Vagina (tissue), 2 donors: ENCODE data around the gene MORN4. TPM values are rescaled to one million over a fixed set of nuclear protein-coding genes. Genes with fewer than 3 reads are reported as not detected.

ENCODE experiments used
- DNase-seq, 2 donors: peaks; one replicate each; pipeline ENCODE4 v3.0.0-alpha.2; 2017; ENCODE audit errors: extremely low spot score in 2 of 2
- H3K27ac ChIP-seq: fragments of 200-600 bp; sonication (generic); one replicate; pipeline ENCODE4 v1.5.1; 2019
- H3K27me3 ChIP-seq: fragments of 200-600 bp; sonication (generic); one replicate; pipeline ENCODE4 v1.5.1; 2019
- H3K36me3 ChIP-seq, 2 donors: fragments of 200-600 bp; sonication (generic); one replicate each; pipeline ENCODE4 v1.5.1; 2017 to 2019
- H3K4me1 ChIP-seq: fragments of 200-600 bp; sonication (generic); one replicate; pipeline ENCODE4 v1.5.1; 2019
- H3K4me3 ChIP-seq, 2 donors: fragments of 200-600 bp; sonication (generic); 1 replicate in 1 of 2; 2 replicates in 1 of 2; pipeline ENCODE4 v1.5.1; 2016 to 2019
- H3K9me3 ChIP-seq: fragments of 200-600 bp; sonication (generic); one replicate; pipeline ENCODE4 v1.5.1; 2019
- POLR2A ChIP-seq, 2 donors: fragments of 450-650 bp; IDR thresholded peaks; one replicate each; pipeline ENCODE4 v1.6.1; 2017; ENCODE audit warnings: antibody characterized with exemption in 2 of 2, mild to moderate bottlenecking in 2 of 2, moderate library complexity in 2 of 2
- POLR2AphosphoS5 ChIP-seq, 2 donors: sonication (generic); formaldehyde crosslinking; IDR thresholded peaks; one replicate each; pipeline ENCODE4 v1.9.0; 2017; ENCODE audit warnings: antibody characterized with exemption in 2 of 2, mild to moderate bottlenecking in 2 of 2, low read depth in 1 of 2; ENCODE audit not compliant: insufficient read depth in 1 of 2
- intact Hi-C: fragments of 100-400 bp; cut with DNase I; formaldehyde crosslinking; loops from one replicate; pipeline ENCODE4 v1.15.1; 2023
- total RNA-seq: library from RNA; depleted of rRNA; stranded (reverse); fragments of >200 nt; gene quantifications from one replicate; pipeline ENCODE4 v1.2.3, GENCODE V29; 2016
- TF ChIP-seq, protein P1 (sequence below), 3 experiments: fragments of 450-650 bp in 2 of 3; fragments of 200-600 bp in 1 of 3; sonication (generic) in 1 of 3; IDR thresholded peaks; one replicate each; pipeline ENCODE4 v1.5.1; 2017 to 2019; ENCODE audit warnings: antibody characterized with exemption in 3 of 3, mild to moderate bottlenecking in 2 of 3, moderate library complexity in 2 of 3

The MORN4 gene
- total RNA-seq, 1 donor from 2014 or later = 1.7 TPM

DNA sequence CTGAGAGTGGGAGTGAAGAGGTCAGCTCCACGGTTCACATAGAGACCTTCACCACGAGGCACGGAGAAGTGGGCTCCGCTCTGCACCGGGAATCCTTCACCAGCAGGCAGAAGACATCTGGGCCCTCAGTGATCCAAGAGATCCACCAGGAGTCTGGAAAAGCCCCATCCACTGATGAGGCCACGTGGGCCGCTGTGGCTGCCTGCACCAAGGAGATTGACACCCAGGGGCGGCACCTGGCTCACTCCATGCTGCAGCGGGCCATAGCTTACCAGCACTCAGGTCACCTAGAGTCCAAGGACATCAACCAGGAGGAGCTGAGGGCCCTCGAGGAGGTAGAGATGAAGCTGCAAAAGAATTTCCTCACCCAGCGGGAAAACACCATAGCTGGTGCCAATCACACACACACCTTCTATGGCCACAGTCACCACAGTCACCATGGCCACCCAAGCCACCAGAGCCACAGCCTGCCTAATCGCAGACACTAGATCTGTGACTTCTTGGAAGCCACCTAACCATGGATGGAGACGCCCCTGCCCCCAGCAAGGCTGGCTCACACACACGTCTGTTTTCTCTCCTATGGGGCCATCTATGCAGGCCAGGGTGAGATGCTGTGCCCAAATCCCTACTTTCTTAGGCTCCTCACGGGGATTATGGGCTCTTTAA, 43.1 kb downstream of the MORN4 start:
- Histone ChIP-seq H3K4me3 (no peak overlapping the region), H3K27ac (no peak overlapping the region), H3K4me1 (peaks cover 2% of the 10 kb centered on the region), H3K9me3 (no peaks in the 10 kb centered on the region), H3K36me3 (no peaks in the 10 kb centered on the region), H3K27me3 (no peaks in the 10 kb centered on the region)
- TF ChIP-seq, protein P1, sequence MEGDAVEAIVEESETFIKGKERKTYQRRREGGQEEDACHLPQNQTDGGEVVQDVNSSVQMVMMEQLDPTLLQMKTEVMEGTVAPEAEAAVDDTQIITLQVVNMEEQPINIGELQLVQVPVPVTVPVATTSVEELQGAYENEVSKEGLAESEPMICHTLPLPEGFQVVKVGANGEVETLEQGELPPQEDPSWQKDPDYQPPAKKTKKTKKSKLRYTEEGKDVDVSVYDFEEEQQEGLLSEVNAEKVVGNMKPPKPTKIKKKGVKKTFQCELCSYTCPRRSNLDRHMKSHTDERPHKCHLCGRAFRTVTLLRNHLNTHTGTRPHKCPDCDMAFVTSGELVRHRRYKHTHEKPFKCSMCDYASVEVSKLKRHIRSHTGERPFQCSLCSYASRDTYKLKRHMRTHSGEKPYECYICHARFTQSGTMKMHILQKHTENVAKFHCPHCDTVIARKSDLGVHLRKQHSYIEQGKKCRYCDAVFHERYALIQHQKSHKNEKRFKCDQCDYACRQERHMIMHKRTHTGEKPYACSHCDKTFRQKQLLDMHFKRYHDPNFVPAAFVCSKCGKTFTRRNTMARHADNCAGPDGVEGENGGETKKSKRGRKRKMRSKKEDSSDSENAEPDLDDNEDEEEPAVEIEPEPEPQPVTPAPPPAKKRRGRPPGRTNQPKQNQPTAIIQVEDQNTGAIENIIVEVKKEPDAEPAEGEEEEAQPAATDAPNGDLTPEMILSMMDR (IDR thresholded peaks at IDR 0.05) = no peak
- no peak for TF ChIP-seq POLR2AphosphoS5 (IDR thresholded peaks at IDR 0.05; ENCODE audit: insufficient read depth in 1 of 2, low read depth in 1 of 2)
- TF ChIP-seq POLR2A (IDR thresholded peaks at IDR 0.05) = no peak
- intact Hi-C loops = no loop called here
- no peak for DNase-seq

DNA sequence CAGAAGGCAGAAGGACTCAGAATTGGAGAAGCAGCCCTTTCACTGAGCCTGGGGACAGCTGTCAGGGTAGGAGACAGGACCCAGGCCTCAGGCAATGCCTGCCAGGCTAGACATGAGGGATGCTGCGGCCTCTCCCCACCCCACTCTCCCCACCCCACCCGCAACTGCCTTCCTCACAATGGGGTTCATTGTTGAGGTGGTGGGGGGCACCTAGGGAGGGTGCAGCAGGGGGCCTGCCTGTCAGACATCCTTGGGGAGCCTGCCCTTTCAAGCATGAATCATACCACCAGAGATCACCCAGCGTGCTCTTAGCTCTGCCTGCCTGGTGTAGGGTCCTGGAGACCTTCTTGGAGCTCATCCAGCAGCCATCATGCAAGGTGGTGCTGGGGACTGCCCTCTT, 43.8 kb downstream of the MORN4 start, which contains the start of gene C10orf62:
Gene C10orf62 (plus strand): TSS at position 243 of the 400 bp plus-strand sequence. CDS start 177 bp downstream, outside the sequence.
- no peak for TF ChIP-seq POLR2A (IDR thresholded peaks at IDR 0.05)
- no peak for TF ChIP-seq POLR2AphosphoS5 (IDR thresholded peaks at IDR 0.05; ENCODE audit: insufficient read depth in 1 of 2, low read depth in 1 of 2)
- TF ChIP-seq, protein P1 (IDR thresholded peaks at IDR 0.05) = no peak
- no peaks in the 10 kb centered on the region for H3K27me3 ChIP-seq
- H3K27ac ChIP-seq = no peak within 1 kb of the TSS
- H3K4me3 ChIP-seq = no peak within 1 kb of the TSS
- peaks cover 9% of the 10 kb centered on the region for H3K4me1 ChIP-seq
- no peak for DNase-seq
- intact Hi-C loops = no loop called here
- H3K36me3 ChIP-seq = no peaks in the 10 kb centered on the region
- no peaks in the 10 kb centered on the region for H3K9me3 ChIP-seq

DNA sequence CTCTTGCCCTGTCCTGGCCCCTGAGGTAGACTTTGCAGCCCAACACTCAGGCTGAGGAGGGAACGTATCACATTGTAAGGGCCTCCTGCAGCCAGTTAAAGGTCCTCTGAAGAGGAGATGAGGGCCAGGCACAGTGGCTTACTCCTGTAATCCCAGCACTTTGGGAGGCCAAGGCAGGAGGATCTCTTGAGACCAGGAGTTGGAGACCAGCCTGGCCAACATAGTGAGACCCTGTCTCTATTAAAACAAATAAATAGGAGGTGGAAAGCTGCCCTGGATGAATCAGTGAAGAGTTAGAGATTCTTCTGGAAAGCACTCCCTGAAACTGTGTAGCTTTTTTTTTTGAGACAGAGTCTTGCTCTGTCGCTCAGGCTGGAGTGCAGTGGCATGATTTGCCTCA, 46.1 kb downstream of the MORN4 start:
- Histone ChIP-seq H3K27me3 (no peaks in the 10 kb centered on the region), H3K4me1 (peaks cover 19% of the 10 kb centered on the region), H3K9me3 (no peaks in the 10 kb centered on the region), H3K4me3 (no peak overlapping the region), H3K27ac (no peak overlapping the region), H3K36me3 (no peaks in the 10 kb centered on the region)
- intact Hi-C loops = no loop called here
- DNase-seq = no peak
- TF ChIP-seq POLR2A (IDR thresholded peaks at IDR 0.05) (no peak), POLR2AphosphoS5 (IDR thresholded peaks at IDR 0.05; ENCODE audit: insufficient read depth in 1 of 2, low read depth in 1 of 2) (no peak)
- TF ChIP-seq, protein P1 (IDR thresholded peaks at IDR 0.05) = no peak

DNA sequence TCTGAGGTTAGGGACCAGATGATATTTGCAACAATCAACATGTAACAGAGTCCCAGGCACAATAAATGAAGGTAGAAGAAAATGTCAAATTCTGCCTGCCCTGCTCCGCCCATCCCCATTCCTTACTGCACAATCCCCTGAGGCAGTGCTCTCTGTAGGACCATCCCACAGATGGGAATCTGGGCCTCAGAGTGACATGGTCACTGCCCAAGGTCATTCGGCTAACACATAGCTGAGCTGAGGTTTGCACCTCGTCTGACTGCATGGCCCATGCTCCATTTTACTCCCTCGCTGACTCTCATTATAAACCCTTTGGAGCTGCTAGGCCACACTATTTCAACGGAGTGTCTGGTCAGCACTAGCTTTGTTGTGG, 47.9 kb downstream of the MORN4 start:
- H3K27me3 ChIP-seq = no peaks in the 10 kb centered on the region
- TF ChIP-seq, protein P1 (IDR thresholded peaks at IDR 0.05) = no peak
- TF ChIP-seq POLR2AphosphoS5 (IDR thresholded peaks at IDR 0.05; ENCODE audit: insufficient read depth in 1 of 2, low read depth in 1 of 2) (no peak), POLR2A (IDR thresholded peaks at IDR 0.05) (no peak)
- H3K27ac ChIP-seq = no peak overlapping the region
- no peak for DNase-seq
- H3K4me3 ChIP-seq = no peak overlapping the region
- H3K4me1 ChIP-seq = peaks cover 19% of the 10 kb centered on the region
- H3K9me3 ChIP-seq = no peaks in the 10 kb centered on the region
- intact Hi-C loops = no loop called here
- H3K36me3 ChIP-seq = no peaks in the 10 kb centered on the region

DNA sequence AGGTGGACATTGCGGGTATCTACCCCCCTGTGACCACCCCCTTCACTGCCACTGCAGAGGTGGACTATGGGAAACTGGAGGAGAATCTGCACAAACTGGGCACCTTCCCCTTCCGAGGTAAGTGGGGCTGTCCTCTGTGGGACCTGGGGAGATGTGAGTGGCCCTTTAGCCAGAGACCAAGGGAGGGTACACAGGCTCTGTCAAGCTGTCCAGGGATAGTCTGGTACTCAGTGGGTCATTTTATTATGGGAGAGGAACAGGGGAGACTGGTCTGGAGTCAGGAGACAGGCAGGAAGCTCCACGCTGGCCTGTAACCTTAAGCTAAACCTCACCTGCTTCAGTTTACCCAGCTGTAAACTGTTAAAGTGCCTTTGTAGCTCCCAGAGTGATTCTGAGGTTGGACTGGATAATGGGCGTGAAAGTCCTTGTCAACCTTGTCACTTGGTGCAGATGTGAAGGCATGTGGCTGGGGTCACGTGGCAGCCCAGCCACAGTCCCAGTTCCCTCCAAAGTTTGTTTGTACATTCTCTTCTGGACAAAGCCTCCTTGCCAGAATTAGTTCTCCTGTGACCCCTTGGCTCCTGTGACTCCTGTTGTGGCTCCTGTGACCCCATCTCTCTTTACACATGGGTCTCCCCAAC, 48.4 kb downstream of the MORN4 start:
- H3K4me3 ChIP-seq = no peak overlapping the region
- H3K36me3 ChIP-seq = no peaks in the 10 kb centered on the region
- no peak for DNase-seq
- H3K9me3 ChIP-seq = no peaks in the 10 kb centered on the region
- TF ChIP-seq, protein P1 (IDR thresholded peaks at IDR 0.05) = no peak
- TF ChIP-seq POLR2A (IDR thresholded peaks at IDR 0.05) (no peak), POLR2AphosphoS5 (IDR thresholded peaks at IDR 0.05; ENCODE audit: insufficient read depth in 1 of 2, low read depth in 1 of 2) (no peak)
- H3K27ac ChIP-seq = no peak overlapping the region
- intact Hi-C loops = no loop called here
- no peaks in the 10 kb centered on the region for H3K27me3 ChIP-seq
- peaks cover 19% of the 10 kb centered on the region for H3K4me1 ChIP-seq
